NB4 (cell line): ENCODE data around the gene SPP2.

Experiments used
- DNase-seq: peaks from one replicate; pipeline ENCODE4 v3.0.0; 2010; ENCODE audit warnings: low read depth
- H3K4me3 ChIP-seq: one replicate; pipeline ENCODE4 v1.5.1; 2011; ENCODE audit warnings: mild to moderate bottlenecking, low read depth, low read length, moderate library complexity
- CTCF ChIP-seq: IDR thresholded peaks from one replicate; pipeline ENCODE4 v1.5.1; 2012; ENCODE audit warnings: low read depth, low read length
- MYC ChIP-seq: IDR thresholded peaks from 2 replicates; pipeline ENCODE4 v1.6.1; 2011; ENCODE audit warnings: low read depth, low read length
- POLR2A ChIP-seq: IDR thresholded peaks from 2 replicates; pipeline ENCODE4 v1.6.1; 2011; ENCODE audit warnings: mild to moderate bottlenecking; ENCODE audit not compliant: insufficient read length; ENCODE audit errors: extremely low read depth
- TF ChIP-seq, protein P1 (sequence below): IDR thresholded peaks from 2 replicates; pipeline ENCODE4 v1.6.1; 2011; ENCODE audit warnings: low read depth, low read length

Gene SPP2, protein sequence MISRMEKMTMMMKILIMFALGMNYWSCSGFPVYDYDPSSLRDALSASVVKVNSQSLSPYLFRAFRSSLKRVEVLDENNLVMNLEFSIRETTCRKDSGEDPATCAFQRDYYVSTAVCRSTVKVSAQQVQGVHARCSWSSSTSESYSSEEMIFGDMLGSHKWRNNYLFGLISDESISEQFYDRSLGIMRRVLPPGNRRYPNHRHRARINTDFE

DNA sequence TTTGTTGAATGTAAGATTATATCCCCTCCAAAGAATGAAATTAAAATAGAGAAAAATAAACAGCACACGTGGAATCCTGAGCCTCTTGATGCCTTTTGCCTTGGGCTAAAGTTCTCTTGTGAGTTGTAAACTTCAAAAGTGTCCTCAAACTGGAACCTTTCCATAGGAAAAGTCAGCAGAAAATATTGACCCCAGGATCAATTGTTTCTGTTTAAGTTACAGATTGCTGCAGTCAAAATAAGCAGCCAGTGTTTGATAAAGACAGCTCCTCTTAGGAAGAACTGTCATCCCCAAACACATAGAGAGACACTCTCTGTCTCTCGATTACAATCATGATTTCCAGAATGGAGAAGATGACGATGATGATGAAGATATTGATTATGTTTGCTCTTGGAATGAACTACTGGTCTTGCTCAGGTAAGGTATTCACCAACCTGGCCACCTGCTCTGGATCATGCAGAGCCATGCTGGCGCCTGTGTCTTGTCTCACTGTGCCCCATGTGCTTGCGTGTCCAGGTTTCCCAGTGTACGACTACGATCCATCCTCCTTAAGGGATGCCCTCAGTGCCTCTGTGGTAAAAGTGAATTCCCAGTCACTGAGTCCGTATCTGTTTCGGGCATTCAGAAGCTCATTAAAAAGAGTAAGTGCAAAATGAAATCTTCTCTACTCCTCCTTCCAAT lies at the start of gene SPP2:
Gene SPP2, plus strand, starts transcription at position 248 of the 681 bp plus-strand sequence. Its CDS starts 85 bp downstream, at position 333.
- TF ChIP-seq, protein P1, sequence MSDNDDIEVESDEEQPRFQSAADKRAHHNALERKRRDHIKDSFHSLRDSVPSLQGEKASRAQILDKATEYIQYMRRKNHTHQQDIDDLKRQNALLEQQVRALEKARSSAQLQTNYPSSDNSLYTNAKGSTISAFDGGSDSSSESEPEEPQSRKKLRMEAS = no peak
- no peak for TF ChIP-seq CTCF
- TF ChIP-seq POLR2A = no peak
- no peak for TF ChIP-seq MYC
- H3K4me3 ChIP-seq = no peak within 1 kb of the TSS
- no peak for DNase-seq

- TF ChIP-seq CTCF (no peak), POLR2A (no peak), MYC (no peak)
- TF ChIP-seq, protein P1 = no peak
- no peak overlapping the region for H3K4me3 ChIP-seq
- DNase-seq = peak; percentile 16
Observed at GRCh38 chr2:234001380-234002160, 48.9 kb upstream of the SPP2 start.

DNA sequence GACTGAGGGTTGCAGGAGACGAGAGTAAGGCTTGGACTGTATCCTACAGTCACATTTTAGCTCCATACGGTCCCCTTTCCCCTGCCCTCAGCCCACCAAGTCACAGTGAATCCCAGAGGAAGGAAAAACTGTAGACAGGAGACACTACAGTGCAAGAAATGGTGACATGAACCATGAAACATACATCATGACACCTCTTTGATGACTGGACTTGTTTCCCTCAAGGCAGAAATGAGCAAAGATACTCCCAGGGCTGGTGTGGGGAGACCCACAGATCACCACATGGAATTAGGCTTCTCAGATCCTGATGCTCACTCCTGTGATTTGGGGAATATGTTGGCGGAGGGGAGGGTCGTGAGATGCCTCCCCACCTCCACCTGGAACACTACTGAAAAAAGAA lies 48.2 kb upstream of the SPP2 start:
- H3K4me3 ChIP-seq = no peak overlapping the region
- no peak for TF ChIP-seq POLR2A
- TF ChIP-seq MYC = no peak
- TF ChIP-seq, protein P1 = no peak
- no peak for TF ChIP-seq CTCF
- DNase-seq = no peak

DNA sequence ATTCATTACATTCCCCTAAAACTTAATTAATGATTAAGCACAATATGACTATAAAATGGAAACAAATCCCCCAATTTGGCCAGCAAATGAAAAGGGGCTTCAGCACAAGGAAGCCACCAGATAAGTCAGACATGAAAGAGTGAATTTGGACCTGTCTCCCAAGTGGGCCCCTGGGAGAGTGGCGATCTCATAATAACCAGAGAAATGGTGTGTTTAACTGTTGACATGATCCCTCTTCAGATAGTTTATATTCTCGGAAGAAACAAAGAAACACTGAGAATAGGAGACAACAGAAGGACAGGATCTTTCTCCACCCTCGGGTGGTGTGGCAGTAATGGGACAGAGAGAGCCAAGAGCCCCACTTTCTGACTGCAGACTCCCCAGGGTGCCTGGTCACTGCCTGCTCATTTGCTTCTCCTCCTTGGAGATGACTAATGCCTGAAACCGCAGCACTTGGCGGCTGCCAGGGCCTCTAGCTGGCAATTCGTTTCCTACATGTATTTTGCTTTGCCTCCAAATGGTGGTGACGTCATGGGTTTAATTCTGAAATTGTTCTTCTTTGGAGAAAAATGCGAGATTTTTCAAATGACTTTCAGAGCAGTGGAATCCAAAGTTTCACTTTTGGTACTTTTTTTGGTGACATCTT lies 46.4 kb upstream of the SPP2 start:
- no peak for TF ChIP-seq CTCF
- no peak overlapping the region for H3K4me3 ChIP-seq
- peak; percentile 90 for DNase-seq

- no peak for DNase-seq
- no peak for TF ChIP-seq MYC
- no peak for TF ChIP-seq POLR2A
- no peak for TF ChIP-seq CTCF
- TF ChIP-seq, protein P1 = no peak
- H3K4me3 ChIP-seq = no peak overlapping the region
Observed at GRCh38 chr2:234005126-234005525, 45.4 kb upstream of the SPP2 start.
